ENCODE results near the gene ANKRD45.
"Not testable (repeated sequence)": the region's sequence is repeated elsewhere in the genome, so short reads cannot be mapped to it uniquely, and the experiment has no call there.

The ANKRD45 gene

GRCh38 chr1:173688300-173688699, 18.6 kb upstream of the ANKRD45 start:
- no peaks in the 10 kb centered on the region for H3K36me3 ChIP-seq (ENCODE audit: control insufficient read depth in 5 of 5, insufficient read depth in 5 of 5, low read length in 5 of 5)
- H3K9me3 ChIP-seq (ENCODE audit: control insufficient read depth in 5 of 5, low read length in 5 of 5), result no peaks in the 10 kb centered on the region
- H3K27me3 ChIP-seq (ENCODE audit: control insufficient read depth in 5 of 5, insufficient read depth in 4 of 5, low read length in 5 of 5), result no peaks in the 10 kb centered on the region
- no peaks in the 10 kb centered on the region for H3K4me1 ChIP-seq (ENCODE audit: control insufficient read depth in 5 of 5, insufficient read depth in 5 of 5, low read length in 5 of 5)
- H3K9ac ChIP-seq (ENCODE audit: low read length in 5 of 5), result no peak overlapping the region
- no peak overlapping the region for H3K4me3 ChIP-seq (ENCODE audit: low read depth in 1 of 5, low read length in 5 of 5)
- H3K27ac ChIP-seq (ENCODE audit: low read depth, low read length), result no peak overlapping the region

GRCh38 chr1:173685121-173685520, 15.5 kb upstream of the ANKRD45 start:
- H3K27me3 ChIP-seq (ENCODE audit: control insufficient read depth in 5 of 5, insufficient read depth in 4 of 5, low read length in 5 of 5); H3K4me1 ChIP-seq (ENCODE audit: control insufficient read depth in 5 of 5, insufficient read depth in 5 of 5, low read length in 5 of 5); H3K9ac ChIP-seq (ENCODE audit: low read length in 5 of 5); H3K4me3 ChIP-seq (ENCODE audit: low read depth in 1 of 5, low read length in 5 of 5); H3K27ac ChIP-seq (ENCODE audit: low read depth, low read length); H3K36me3 ChIP-seq (ENCODE audit: control insufficient read depth in 5 of 5, insufficient read depth in 5 of 5, low read length in 5 of 5); H3K9me3 ChIP-seq (ENCODE audit: control insufficient read depth in 5 of 5, low read length in 5 of 5): not testable (repeated sequence)

GRCh38 chr1:173683838-173684237, 14.2 kb upstream of the ANKRD45 start:
- H3K36me3 ChIP-seq (ENCODE audit: control insufficient read depth in 5 of 5, insufficient read depth in 5 of 5, low read length in 5 of 5); H3K4me1 ChIP-seq (ENCODE audit: control insufficient read depth in 5 of 5, insufficient read depth in 5 of 5, low read length in 5 of 5); H3K9me3 ChIP-seq (ENCODE audit: control insufficient read depth in 5 of 5, low read length in 5 of 5): not testable (repeated sequence)

GRCh38 chr1:173682184-173682583, 12.5 kb upstream of the ANKRD45 start:
- no peaks in the 10 kb centered on the region for H3K36me3 ChIP-seq (ENCODE audit: control insufficient read depth in 5 of 5, insufficient read depth in 5 of 5, low read length in 5 of 5)
- no peak overlapping the region for H3K9ac ChIP-seq (ENCODE audit: low read length in 5 of 5)
- H3K4me3 ChIP-seq (ENCODE audit: low read depth in 1 of 5, low read length in 5 of 5), result no peak overlapping the region
- no peak overlapping the region for H3K27ac ChIP-seq (ENCODE audit: low read depth, low read length)
- no peaks in the 10 kb centered on the region for H3K9me3 ChIP-seq (ENCODE audit: control insufficient read depth in 5 of 5, low read length in 5 of 5)
- H3K27me3 ChIP-seq (ENCODE audit: control insufficient read depth in 5 of 5, insufficient read depth in 4 of 5, low read length in 5 of 5), result no peaks in the 10 kb centered on the region
- no peaks in the 10 kb centered on the region for H3K4me1 ChIP-seq (ENCODE audit: control insufficient read depth in 5 of 5, insufficient read depth in 5 of 5, low read length in 5 of 5)

More at GRCh38 chr1:173683838-173684237, 14.2 kb upstream of the ANKRD45 start:
- not testable (repeated sequence) for H3K27me3 ChIP-seq (ENCODE audit: control insufficient read depth in 5 of 5, insufficient read depth in 4 of 5, low read length in 5 of 5); H3K9ac ChIP-seq (ENCODE audit: low read length in 5 of 5); H3K27ac ChIP-seq (ENCODE audit: low read depth, low read length); H3K4me3 ChIP-seq (ENCODE audit: low read depth in 1 of 5, low read length in 5 of 5)

- not testable (repeated sequence) for H3K27ac ChIP-seq (ENCODE audit: low read depth, low read length); H3K27me3 ChIP-seq (ENCODE audit: control insufficient read depth in 5 of 5, insufficient read depth in 4 of 5, low read length in 5 of 5); H3K4me3 ChIP-seq (ENCODE audit: low read depth in 1 of 5, low read length in 5 of 5)
These were observed 10.5 kb upstream of the ANKRD45 start for GRCh38 chr1:173680152-173680551.

GRCh38 chr1:173674496-173674895, 4.8 kb upstream of the ANKRD45 start:
- not testable (repeated sequence) for H3K9me3 ChIP-seq (ENCODE audit: control insufficient read depth in 5 of 5, low read length in 5 of 5); H3K36me3 ChIP-seq (ENCODE audit: control insufficient read depth in 5 of 5, insufficient read depth in 5 of 5, low read length in 5 of 5)
- H3K27me3 ChIP-seq (ENCODE audit: control insufficient read depth in 5 of 5, insufficient read depth in 4 of 5, low read length in 5 of 5), result peaks cover 0 to 12% (median 4%) of the 10 kb centered on the region in 5 donors

More at GRCh38 chr1:173680152-173680551, 10.5 kb upstream of the ANKRD45 start:
- not testable (repeated sequence) for H3K9me3 ChIP-seq (ENCODE audit: control insufficient read depth in 5 of 5, low read length in 5 of 5); H3K9ac ChIP-seq (ENCODE audit: low read length in 5 of 5); H3K4me1 ChIP-seq (ENCODE audit: control insufficient read depth in 5 of 5, insufficient read depth in 5 of 5, low read length in 5 of 5); H3K36me3 ChIP-seq (ENCODE audit: control insufficient read depth in 5 of 5, insufficient read depth in 5 of 5, low read length in 5 of 5)

GRCh38 chr1:173666646-173667045, 3.0 kb downstream of the ANKRD45 start:
- Histone ChIP-seq H3K4me1 (ENCODE audit: control insufficient read depth in 5 of 5, insufficient read depth in 5 of 5, low read length in 5 of 5) (peaks cover 0 to 9% (median 7%) of the 10 kb centered on the region in 5 donors), H3K9ac (ENCODE audit: low read length in 5 of 5) (no peak overlapping the region), H3K4me3 (ENCODE audit: low read depth in 1 of 5, low read length in 5 of 5) (no peak overlapping the region), H3K27me3 (ENCODE audit: control insufficient read depth in 5 of 5, insufficient read depth in 4 of 5, low read length in 5 of 5) (peaks cover 4 to 17% (median 9%) of the 10 kb centered on the region in 5 donors), H3K36me3 (ENCODE audit: control insufficient read depth in 5 of 5, insufficient read depth in 5 of 5, low read length in 5 of 5) (no peaks in the 10 kb centered on the region), H3K27ac (ENCODE audit: low read depth, low read length) (no peak overlapping the region), H3K9me3 (ENCODE audit: control insufficient read depth in 5 of 5, low read length in 5 of 5) (no peaks in the 10 kb centered on the region)

More at GRCh38 chr1:173674496-173674895, 4.8 kb upstream of the ANKRD45 start:
- not testable (repeated sequence) for H3K27ac ChIP-seq (ENCODE audit: low read depth, low read length); H3K9ac ChIP-seq (ENCODE audit: low read length in 5 of 5); H3K4me3 ChIP-seq (ENCODE audit: low read depth in 1 of 5, low read length in 5 of 5); H3K4me1 ChIP-seq (ENCODE audit: control insufficient read depth in 5 of 5, insufficient read depth in 5 of 5, low read length in 5 of 5)

GRCh38 chr1:173663159-173663558, 6.5 kb downstream of the ANKRD45 start:
- H3K9ac ChIP-seq (ENCODE audit: low read length in 5 of 5), result no peak overlapping the region
- peaks cover 0 to 3% (median 2%) of the 10 kb centered on the region in 5 donors for H3K27me3 ChIP-seq (ENCODE audit: control insufficient read depth in 5 of 5, insufficient read depth in 4 of 5, low read length in 5 of 5)
- H3K4me3 ChIP-seq (ENCODE audit: low read depth in 1 of 5, low read length in 5 of 5), result no peak overlapping the region
- H3K4me1 ChIP-seq (ENCODE audit: control insufficient read depth in 5 of 5, insufficient read depth in 5 of 5, low read length in 5 of 5), result no peaks in the 10 kb centered on the region
- no peak overlapping the region for H3K27ac ChIP-seq (ENCODE audit: low read depth, low read length)
- H3K9me3 ChIP-seq (ENCODE audit: control insufficient read depth in 5 of 5, low read length in 5 of 5), result no peaks in the 10 kb centered on the region
- H3K36me3 ChIP-seq (ENCODE audit: control insufficient read depth in 5 of 5, insufficient read depth in 5 of 5, low read length in 5 of 5), result no peaks in the 10 kb centered on the region

- no peaks in the 10 kb centered on the region for H3K27me3 ChIP-seq (ENCODE audit: control insufficient read depth in 5 of 5, insufficient read depth in 4 of 5, low read length in 5 of 5)
- H3K4me3 ChIP-seq (ENCODE audit: low read depth in 1 of 5, low read length in 5 of 5), result no peak overlapping the region
- no peaks in the 10 kb centered on the region for H3K4me1 ChIP-seq (ENCODE audit: control insufficient read depth in 5 of 5, insufficient read depth in 5 of 5, low read length in 5 of 5)
These were observed 7.9 kb downstream of the ANKRD45 start for GRCh38 chr1:173661763-173662162.

GRCh38 chr1:173661271-173661670, 8.4 kb downstream of the ANKRD45 start:
- no peak overlapping the region for H3K4me3 ChIP-seq (ENCODE audit: low read depth in 1 of 5, low read length in 5 of 5)
- H3K9ac ChIP-seq (ENCODE audit: low read length in 5 of 5), result no peak overlapping the region
- no peaks in the 10 kb centered on the region for H3K36me3 ChIP-seq (ENCODE audit: control insufficient read depth in 5 of 5, insufficient read depth in 5 of 5, low read length in 5 of 5)
- no peaks in the 10 kb centered on the region for H3K27me3 ChIP-seq (ENCODE audit: control insufficient read depth in 5 of 5, insufficient read depth in 4 of 5, low read length in 5 of 5)
- no peaks in the 10 kb centered on the region for H3K9me3 ChIP-seq (ENCODE audit: control insufficient read depth in 5 of 5, low read length in 5 of 5)
- no peak overlapping the region for H3K27ac ChIP-seq (ENCODE audit: low read depth, low read length)
- H3K4me1 ChIP-seq (ENCODE audit: control insufficient read depth in 5 of 5, insufficient read depth in 5 of 5, low read length in 5 of 5), result no peaks in the 10 kb centered on the region

More at GRCh38 chr1:173661763-173662162, 7.9 kb downstream of the ANKRD45 start:
- H3K9me3 ChIP-seq (ENCODE audit: control insufficient read depth in 5 of 5, low read length in 5 of 5), result no peaks in the 10 kb centered on the region
- no peaks in the 10 kb centered on the region for H3K36me3 ChIP-seq (ENCODE audit: control insufficient read depth in 5 of 5, insufficient read depth in 5 of 5, low read length in 5 of 5)
- no peak overlapping the region for H3K9ac ChIP-seq (ENCODE audit: low read length in 5 of 5)
- no peak overlapping the region for H3K27ac ChIP-seq (ENCODE audit: low read depth, low read length)

- Histone ChIP-seq H3K36me3 (ENCODE audit: control insufficient read depth in 5 of 5, insufficient read depth in 5 of 5, low read length in 5 of 5) (no peaks in the 10 kb centered on the region), H3K4me1 (ENCODE audit: control insufficient read depth in 5 of 5, insufficient read depth in 5 of 5, low read length in 5 of 5) (no peaks in the 10 kb centered on the region), H3K27ac (ENCODE audit: low read depth, low read length) (no peak overlapping the region), H3K9ac (ENCODE audit: low read length in 5 of 5) (no peak overlapping the region), H3K9me3 (ENCODE audit: control insufficient read depth in 5 of 5, low read length in 5 of 5) (peaks cover 0 to 4% (median 0%) of the 10 kb centered on the region in 5 donors), H3K27me3 (ENCODE audit: control insufficient read depth in 5 of 5, insufficient read depth in 4 of 5, low read length in 5 of 5) (no peaks in the 10 kb centered on the region), H3K4me3 (ENCODE audit: low read depth in 1 of 5, low read length in 5 of 5) (no peak overlapping the region)
These were observed 9.3 kb downstream of the ANKRD45 start for GRCh38 chr1:173660306-173660705.

Data from subcutaneous abdominal adipose tissue (tissue), 5 donors.